ENCODE results near the gene FRYL.
A peak's percentile ranks its signal among the peaks of the same experiment; 100 is the strongest.
"Not testable (repeated sequence)": the region's sequence is repeated elsewhere in the genome, so short reads cannot be mapped to it uniquely, and the experiment has no call there.

Gene FRYL

DNA sequence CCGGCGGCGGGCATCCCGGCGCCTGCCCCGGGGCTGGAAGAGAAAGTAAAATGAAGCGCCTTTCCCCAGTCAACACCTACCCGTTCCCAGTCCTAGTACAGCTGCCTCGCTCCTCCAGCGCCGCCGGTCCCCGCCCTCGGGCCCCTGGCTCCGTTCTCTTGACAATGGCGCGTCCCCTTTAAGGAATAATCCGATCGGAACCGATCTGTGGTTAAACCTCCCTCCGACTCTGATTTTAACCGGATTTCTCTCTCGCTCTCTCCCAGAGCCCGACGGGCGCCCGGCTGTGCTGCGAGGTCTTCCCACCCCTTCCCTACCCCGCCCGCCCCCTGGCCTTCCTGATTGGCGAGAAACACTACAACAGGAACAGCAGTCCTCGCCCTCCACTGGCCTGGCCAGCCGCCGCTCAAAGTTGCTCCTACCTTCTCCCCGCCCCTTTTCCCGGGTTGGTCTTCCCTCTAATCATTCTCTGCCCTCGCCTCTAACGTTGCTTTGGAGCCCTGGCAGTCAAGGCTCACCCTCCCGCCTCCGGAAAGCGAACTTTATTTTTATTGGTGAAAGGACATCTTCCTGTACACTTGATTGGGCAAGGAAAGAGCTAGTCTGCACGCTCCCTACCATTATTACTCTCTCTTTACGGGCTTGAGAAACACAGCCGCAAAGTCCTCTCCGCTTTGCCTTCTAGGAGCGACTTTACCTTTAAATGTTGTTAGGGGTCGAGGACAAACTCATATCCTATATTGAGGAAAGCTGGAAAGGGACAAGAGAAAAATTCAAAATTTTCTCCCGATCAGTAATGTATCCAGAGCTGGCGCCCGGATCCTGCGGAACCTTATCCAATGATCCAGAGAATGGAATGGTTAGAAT, at the start of gene FRYL:
Gene FRYL (minus strand): TSS at position 282 of the 867 bp plus-strand sequence. CDS start 145,869 bp downstream, outside the sequence.
- DNase-seq = peak; percentile 100

DNA sequence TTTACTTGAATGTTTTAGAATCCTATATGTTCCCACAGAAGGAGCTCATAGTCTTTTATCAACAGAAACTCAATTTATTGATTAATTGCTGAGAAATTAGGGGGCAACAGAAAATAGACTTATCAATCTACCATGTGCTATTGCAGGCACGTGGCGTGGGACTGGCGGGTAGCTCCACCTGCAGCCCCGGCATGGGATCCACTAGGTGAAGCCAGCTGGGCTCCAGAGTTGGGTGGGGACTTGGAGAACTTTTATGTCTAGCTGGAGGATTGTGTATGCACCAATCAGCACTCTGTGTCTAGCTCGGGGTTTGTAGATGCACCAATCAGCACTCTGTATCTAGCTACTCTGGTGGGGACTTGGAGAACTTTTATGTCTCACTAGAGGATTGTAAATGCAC, 47.5 kb upstream of the FRYL start:
- no peak for DNase-seq

DNA sequence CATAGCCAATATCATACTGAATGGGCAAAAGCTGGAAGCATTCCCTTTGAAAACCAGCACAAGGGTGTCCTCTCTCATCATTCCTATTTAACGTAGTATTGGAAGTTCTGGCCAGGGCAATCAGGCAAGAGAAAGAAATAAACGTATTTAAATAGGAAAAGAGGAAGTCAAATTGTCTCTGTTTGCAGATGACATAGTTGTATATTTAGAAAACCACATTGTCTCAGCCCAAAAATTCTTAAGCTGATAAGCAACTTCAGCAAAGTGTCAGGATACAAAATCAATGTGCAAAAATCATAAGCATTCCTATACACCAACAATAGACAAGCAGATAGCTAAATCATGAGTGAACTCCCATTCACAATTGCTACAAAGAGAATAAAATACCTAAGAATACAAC, 41.4 kb upstream of the FRYL start:
- DNase-seq = not testable (repeated sequence)

DNA sequence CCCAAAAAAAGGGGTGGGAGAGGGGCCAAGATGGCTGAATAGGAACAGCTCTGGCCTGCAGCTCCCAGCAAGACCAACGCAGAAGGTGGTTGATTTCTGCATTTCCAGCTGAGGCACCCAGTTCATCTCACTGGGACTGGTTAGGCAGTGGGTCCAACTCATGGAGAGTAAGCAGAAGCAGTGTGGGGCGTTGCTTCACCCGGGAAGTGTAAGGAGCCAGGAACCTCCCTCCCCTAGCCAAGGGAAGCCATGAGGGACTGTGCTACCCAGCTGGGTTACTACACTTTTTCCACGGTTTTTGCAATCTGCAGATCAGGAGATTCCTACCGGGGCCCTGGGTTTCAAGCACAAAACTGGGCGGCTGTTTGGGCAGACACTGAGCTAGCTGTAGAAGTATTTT, 36.9 kb upstream of the FRYL start:
- no peak for DNase-seq

DNA sequence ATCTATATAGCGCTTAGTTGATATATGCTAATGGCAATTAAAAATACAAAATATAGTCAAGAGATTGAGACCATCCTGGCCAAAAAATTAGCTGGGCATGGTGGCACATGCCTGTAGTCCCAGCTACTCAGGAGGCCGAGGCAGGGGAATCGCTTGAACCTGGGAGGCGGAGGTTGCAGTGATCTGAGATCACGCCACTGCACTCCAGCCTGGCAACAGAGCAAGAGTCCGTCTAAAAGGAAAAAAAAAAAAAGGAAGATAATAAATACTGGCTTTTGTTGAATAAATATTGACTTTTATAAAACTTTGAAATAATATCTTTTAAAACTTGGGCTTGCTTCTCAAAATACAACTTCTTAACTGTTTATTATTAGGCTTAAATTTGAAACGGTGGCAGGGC, 36.2 kb upstream of the FRYL start:
- DNase-seq = not testable (repeated sequence)

DNA sequence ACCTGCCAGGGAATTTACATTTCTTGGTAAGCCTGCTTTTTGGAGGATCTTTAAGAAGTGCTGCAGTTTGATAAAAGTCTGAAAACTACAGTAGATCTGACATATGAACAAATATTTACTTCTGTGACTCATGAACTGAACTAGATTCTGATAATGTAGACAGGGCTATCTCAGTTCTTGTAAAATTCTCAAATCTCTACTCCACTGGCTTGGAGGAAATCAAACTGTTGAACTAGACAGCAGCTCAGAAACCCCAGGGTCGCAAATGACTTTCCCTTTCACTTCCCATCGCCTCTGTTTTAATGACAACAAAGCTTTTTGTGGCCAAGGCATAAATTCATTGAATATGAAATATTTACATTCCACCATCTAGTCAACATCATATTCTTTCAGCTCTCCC, 35.4 kb upstream of the FRYL start:
- no peak for DNase-seq

DNA sequence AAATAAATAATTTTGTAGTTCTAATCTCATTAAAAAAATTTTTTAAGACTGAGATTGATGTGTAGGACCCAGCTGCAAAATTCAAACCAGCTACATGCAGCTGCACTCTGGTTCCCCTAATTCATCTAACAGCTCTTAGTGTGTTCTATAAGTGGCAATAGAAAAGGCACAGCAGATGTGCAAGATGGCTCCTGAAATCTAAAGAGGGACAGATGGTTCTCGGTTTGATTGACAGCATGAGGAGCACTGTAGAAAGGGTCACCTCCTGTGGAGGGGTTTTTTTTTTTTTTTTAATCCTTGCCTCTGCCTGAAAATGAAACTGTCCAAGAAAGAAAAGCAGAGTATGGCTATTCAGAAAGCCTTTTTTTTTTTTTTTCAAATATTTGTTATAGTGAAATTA, 33.9 kb upstream of the FRYL start:
- no peak for DNase-seq

DNA sequence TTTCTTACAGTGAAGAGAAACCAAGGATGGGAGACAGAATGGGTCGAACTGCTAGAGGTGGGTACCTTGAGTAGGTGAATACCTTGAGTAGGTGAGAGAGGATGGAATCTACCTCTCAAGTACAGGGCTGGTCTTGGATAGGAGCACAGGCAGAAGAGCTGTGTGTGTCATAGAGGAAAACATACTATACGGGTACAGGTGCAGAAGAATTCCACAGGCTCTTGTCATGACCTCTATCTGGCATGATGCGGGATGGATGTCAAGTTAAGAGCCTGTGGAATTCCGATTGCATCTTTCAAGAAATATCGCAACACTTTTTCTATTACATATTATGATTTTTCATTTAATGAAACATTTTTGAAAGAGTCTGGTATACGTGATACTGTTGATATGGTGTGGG, 32.8 kb upstream of the FRYL start:
- no peak for DNase-seq

DNA sequence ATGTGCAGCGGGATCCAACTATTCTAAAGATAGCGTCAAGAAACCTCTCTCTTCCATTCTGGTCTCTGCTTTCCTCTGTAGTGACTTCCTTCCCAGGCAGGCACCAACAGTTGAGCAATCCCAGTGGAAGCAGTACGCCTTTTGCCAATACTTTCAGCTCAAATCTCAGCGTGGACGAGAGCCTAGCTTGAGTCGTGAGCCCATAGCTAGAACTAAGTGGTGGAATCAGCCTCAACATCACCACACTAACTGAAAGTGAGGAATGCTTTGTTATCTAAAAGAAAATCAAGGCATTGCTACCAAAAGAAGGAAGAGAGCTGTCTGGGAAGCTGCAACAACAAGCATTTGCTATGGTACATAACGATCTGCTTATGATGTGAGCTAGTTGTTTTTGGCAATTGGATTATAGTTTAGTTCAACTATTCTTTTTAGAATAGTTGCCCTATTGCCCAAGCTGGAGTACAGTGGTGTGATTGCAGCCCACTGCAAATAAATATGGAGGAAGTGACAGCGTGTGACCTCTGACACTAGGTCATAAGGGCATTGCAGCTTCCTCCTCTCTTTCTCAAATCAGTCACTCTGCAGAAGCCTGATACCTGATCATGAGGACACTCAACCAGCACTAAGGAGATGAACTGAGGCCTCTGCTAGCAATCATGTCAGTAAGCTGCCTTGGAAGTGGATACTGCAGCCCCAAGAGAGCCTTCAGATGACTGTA, 24.7 kb upstream of the FRYL start:
- DNase-seq = no peak

DNA sequence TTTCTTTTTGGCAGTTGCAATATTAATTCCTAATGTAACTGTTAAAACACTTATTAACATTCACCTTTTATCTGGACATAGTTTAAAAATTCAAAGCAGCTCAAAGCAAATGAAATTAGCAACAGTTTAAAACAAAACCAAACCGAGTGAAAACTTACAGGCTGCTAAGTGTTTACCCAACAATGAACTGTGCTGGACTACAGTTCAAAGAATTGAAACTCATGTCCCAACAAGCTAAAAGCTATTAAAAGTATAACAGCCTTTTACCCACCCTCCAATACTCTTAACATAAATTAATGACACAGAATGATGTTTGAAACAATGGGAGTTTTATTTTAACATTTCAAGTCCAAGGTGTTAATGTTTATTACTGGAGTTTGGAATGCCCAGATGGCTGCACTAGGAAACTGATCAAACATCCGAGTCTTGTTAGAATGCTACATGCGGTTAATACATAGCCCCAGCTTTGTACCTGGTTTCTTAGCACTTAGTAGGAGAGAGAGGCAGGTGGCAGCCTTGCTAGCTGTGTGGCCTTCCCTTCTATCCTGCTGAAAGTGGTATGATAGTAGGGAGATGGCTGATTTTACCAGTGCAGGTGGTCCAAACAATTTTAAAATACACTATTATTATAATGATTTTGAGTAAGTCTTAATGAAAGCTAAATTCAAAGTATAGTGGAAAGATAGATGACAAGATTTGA, 21.1 kb upstream of the FRYL start:
- DNase-seq = no peak

DNA sequence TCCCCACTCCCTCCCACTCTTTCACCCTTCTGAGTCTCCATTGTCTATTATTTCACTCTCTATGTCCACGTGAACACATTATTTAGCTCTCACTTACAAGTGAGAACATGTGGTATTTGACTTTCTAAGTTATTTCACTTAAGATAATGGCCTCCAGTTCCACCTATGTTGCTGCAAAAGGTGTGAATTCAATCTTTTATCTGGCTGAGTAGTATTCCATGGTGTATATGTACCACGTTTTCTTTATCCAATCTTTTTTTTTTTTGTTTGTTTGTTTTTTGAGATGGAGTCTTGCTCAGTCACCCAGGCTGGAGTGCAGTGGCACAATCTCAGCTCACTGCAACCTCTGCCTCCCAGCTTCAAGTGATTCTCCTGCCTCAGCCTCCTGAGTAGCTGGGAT, 20.1 kb upstream of the FRYL start:
- not testable (repeated sequence) for DNase-seq

DNA sequence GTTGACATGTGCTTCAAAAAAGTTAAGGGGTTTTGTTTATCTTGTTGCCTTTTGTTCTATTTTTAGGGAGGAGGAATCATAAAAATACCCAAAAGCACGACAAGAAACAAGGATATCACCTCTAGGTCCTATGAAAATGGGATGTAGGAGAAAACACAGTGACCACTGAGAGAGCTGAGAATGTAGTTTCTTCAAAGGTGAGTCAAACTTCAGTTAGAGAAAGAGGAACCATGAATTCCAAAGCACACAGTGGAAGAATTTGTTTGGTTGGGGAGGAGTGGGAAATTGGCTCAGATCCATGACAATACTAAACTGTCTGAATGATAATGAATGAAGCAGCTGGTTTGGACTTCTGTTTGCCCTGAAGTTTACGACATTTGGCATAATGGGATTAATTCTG, 19.1 kb upstream of the FRYL start:
- no peak for DNase-seq

DNA sequence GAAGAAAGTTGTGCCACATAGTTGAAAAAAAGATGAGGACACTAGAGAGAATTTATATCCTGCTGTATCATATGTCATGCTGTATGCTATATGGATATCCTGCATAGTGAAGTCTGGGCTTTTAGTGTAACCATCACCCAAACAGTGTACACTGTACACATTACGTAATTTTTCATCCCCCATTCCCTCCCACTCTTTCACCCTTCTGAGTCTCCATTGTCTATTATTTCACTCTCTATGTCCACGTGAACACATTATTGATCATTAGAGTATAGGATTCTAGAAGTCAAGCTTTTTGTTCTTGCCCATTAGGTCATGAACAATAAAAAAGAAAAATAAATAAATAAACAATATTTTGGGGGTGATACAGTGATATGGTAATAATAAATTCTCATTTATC, 18.0 kb upstream of the FRYL start:
- no peak for DNase-seq

DNA sequence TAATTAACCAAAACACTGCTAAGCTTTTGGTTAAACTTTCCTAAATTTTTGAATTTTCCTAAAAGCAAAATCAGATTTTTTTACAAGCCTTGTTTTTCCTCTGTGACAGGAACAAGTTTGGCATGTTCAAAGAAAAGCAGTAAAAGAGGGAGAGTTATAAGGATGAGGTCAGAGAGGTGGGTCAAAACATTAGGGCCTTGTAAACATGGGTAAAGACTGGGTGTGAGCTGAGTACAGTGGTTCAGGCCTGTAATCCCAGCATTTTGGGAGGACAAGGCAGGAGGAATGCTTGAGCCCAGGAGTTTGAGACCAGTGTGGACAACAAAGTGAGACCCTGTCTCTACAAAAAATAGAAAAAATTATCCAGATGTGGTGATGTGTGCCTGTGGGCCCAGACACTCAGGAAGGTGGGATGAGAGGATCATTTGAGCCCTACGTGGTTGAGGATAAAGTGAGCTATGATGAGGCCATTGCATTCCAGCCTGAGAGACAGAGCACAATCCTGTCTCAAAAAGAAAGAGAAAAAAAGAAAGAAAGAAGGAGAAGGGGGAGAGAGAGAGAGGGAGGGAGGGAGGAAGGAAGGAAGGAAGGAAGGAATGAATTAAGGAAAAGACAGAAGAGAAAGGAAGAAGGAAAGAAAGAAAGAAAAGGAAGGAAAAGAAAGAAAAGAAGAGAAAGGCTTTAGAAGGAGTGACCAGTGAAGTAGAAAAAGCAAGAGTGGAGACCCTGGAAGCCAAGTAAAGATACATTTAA, 17.0 kb upstream of the FRYL start:
- DNase-seq = no peak

DNA sequence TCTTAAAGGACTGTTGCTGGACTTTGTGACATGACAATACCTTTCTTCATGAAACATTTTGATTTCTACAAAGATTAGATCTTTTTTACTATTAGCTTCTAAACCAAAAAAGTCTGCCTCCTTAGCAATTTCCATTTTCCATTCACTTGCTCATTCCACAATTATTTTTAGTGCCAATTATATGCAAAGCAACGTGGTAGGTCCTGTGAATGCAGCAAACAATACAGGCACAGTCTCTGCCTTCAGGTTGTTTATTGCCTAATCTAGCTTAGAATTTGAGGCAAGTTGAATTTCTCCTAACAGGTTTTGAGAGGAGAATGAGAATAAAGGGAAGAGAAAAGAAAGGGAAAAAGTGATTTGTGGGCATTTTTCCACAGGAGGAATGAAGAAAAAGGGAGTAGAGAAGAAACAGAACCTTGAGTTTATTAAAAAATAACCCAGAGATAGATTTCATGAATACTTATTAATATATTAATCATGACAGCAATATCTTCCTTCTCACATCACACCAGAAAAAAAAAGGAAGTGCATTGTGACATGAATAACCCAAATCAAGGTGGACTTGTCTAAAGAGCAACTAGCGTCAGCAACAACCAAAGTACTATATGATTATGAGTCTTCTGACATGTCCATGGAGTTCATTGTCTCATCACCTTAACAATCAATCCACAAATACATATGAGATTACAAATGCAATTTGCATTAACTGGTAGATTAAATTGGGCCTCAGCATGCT, 16.3 kb upstream of the FRYL start:
- DNase-seq = no peak

DNA sequence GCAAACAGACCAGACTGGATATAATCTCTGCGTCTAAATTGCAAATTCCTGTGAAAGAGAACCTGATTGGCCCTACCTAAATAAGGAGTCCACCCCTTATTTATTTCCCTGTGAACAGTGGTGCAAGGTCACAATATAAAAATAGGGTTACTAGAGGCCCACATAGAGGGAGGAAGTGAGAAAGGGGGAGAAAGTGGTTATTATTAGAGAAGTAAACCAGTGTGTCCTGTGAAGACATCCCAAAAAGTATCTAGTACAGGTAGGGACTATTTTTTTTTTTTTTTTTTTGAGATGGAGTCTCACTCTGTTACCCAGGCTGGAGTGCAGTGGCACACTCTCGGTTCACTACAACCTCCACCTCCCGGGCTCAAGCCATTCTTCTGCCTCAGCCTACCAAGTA, 15.0 kb upstream of the FRYL start:
- no peak for DNase-seq

DNA sequence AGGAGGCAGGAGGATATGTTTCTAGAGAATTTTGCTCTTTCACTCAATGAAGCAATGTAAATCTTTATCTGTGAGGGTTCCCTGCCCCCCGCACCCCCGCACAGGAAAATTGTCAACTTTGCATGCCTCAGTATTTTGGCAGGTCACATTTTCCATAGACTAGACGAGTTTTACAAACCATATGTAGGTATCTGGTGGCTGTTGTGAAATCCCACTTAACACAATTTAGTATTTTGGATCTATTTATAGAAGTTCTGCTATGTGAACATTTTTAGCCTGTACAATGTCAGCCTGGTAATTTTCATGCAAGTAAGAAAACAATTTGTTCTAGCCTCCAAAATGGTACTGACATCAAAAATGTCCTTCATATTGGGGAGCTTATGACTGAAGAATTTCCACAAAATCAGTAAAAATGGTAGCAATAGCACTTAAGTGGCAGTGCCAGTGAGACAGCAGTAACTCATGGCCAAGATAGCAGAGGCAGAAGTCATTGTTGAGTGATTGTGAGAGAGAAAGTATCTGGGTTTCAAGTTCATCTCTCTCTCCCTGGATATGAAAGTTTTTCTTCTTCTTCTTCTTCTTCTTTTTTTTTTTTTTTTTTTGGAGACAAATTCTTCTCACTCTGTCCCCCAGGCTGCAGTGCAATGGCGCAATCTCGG, 12.4 kb upstream of the FRYL start:
- no peak for DNase-seq

DNA sequence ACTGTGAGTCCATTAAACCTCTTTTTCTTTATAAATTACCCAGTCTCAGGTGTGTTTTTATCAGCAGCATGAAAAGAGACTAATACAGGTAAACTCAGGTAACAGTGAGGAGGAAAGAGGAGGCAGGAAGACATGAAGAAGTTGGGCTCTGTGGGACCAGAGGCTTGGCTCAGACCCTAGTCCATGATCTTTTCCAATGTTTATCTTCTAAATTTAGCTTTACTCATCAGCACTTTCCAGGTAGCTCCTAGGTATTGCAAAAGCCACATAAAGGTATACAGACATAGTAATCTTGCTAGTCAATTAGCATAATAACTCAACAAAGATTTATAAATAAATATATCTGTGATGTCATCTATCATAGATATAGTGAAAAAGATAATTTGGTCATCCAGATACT, 11.2 kb upstream of the FRYL start:
- no peak for DNase-seq

DNA sequence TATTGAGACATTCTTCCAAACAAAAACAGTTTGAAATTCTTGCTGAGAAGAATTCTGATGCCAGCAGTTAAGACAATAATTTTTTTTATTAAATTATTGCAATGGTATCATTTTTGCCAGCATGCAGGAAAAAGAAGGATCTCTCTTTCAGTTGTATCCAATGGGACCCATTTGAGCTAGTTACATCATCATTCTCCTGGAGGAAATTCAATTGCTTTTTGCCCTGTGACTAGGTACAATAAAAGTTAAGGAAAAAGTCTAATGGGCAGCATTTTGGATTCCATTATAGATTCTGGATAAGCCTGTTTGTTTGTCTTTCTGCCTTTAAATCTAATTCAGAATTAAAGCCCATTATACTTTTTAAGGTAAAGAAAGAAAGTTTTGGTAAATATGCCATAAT, 10.5 kb upstream of the FRYL start:
- DNase-seq = no peak

DNA sequence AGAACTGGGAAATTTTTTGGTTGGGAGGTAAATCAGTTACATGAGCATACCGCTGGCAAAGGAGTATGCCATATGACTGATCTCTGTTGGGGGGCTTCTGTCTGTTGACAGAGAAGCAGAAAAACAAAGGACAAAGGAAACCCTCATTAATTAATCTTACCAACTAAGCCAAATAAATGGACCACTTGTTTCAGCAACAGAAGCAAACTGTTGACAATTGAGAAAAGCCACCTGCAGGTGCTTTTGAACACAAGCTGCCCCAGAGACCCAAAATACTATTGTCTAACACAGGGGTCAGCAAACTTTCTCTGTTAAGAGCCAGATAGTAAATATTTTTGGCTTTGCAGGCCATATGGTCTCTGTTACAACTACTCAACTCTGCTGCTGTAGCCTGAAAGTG, 7.0 kb upstream of the FRYL start:
- DNase-seq = no peak

DNA sequence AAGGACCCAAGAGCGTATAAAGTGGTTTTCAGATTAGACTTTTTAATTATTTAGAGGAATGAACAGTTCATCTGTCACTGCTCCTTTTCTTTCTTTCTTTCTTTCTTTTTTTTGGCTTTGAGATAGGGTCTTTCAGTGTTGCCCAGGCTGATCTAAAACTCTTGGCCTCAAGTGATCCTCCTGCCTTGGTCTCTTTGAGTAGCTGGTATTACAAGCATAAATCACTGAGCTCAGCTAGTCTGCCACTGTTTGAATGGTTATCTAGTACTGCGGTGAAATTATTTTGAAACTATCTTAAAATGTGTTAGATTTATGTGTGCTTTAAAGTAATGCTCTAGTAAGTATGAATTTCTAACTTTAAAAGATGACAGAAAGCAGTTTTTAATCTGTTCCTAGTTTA, 6.5 kb upstream of the FRYL start:
- DNase-seq = no peak

DNA sequence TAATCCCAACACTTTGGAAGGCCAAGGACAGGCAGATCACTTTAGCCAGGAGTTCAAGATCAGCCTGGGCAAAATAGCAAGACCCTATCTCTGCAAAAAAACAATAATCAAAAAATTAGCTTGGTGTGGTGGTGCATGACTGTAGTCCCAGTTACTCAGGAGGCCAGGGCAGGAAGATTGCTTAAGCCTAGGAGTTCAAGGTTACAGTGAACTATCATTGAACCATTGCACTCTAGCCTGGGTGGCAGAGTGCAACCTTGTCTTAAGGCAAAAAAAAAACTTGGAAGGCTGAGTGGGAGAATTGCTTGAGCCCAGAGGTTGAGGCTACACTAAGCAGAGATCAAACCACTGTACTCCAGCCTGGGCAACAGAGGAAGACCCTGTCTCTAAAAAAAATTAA, 5.2 kb upstream of the FRYL start:
- no peak for DNase-seq

All from activated CD4-positive, alpha-beta T cell treated with anti-CD3 and anti-CD28 coated beads, Interleukin-2, Interleukin-6, amounts not matched to agents 100 ng/mL and 50 ng/mL, durations not matched to agents 16 hours and 8 hours (primary cell).